ENCODE measurements around the gene NLRP7.
"Not testable (repeated sequence)": the region's sequence is repeated elsewhere in the genome, so short reads cannot be mapped to it uniquely, and the experiment has no call there.

NLRP7 gene

DNA sequence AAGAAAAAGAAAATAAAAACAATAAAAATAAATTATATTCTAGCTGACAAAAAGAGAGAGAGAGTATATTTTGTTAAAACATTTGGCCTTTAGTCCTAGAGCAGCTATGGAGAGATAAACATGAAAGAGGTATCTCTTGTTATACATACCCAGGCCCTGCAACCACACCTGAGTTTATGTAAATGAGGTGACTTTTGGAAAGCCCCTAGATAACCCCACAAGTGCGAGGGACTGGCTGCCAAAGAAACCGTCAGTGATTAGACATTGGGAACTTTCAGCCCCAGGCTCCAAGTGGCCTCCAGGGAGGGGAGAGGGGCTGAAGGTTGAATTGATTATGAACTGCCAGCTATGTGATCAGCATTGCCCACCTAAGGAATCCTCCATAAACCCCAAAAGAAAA lies 2.1 kb upstream of the NLRP7 start:
- Histone ChIP-seq H3K4me3 (ENCODE audit: control insufficient read depth in 1 of 7, extremely low read depth in 1 of 7, insufficient read depth in 4 of 7, low read depth in 2 of 7, low read length in 6 of 7) (no peak overlapping the region), H3K9me3 (ENCODE audit: control extremely low read depth in 1 of 5, control insufficient read depth in 4 of 5, insufficient read depth in 2 of 5, low read depth in 1 of 5, low read length in 4 of 5) (no peaks in the 10 kb centered on the region), H3K27ac (ENCODE audit: insufficient read depth in 1 of 2, low read depth in 1 of 2, low read length in 2 of 2, poor library complexity in 1 of 2, severe bottlenecking in 2 of 2) (no peak overlapping the region), H3K27me3 (replicated peaks in 2 of 5; ENCODE audit: control insufficient read depth in 4 of 5, insufficient read depth in 5 of 5, low read length in 4 of 5) (no peaks in the 10 kb centered on the region), H3K36me3 (ENCODE audit: control insufficient read depth in 4 of 4, insufficient read depth in 4 of 4, low read length in 3 of 4) (no peaks in the 10 kb centered on the region), H3K4me1 (ENCODE audit: control extremely low read depth in 1 of 4, control insufficient read depth in 4 of 4, insufficient read depth in 4 of 4, low read length in 3 of 4) (peaks cover 0 to 28% (median 20%) of the 10 kb centered on the region in 4 experiments)
- no peak for DNase-seq
- POLR2A ChIA-PET, result no interaction called here
- WGBS (ENCODE audit: insufficient coverage), result 100% methylated on average over 1 of the region's 2 CpGs
- CTCF ChIA-PET, result no interaction called here

DNA sequence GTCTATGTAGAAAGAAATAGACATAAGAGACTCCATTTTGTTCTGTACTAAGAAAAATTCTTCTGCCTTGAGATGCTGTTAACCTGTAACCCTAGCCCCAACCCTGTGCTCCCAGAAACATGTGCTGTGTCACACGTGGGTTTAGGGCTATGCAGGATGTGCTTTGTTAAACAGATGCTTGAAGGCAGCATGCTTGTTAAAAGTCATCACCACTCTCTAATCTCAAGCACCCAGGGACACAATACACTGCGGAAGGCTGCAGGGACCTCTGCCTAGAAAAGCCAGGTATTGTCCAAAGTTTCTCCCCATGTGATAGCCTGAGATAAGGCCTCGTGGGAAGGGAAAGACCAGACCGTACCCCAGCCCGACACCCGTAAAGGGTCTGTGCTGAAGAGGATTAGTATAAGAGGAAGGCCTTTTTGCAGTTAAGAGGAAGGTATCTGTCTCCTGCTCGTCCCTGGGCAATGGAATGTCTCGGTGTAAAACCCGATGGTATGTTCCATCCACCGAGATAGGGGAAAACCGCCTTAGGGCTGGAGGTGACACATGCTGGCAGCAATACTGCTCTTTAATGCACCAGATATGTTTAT lies 3.5 kb downstream of the NLRP7 start:
- CTCF ChIA-PET, result not testable (repeated sequence)
- 38% methylated on average over 7 of the region's 11 CpGs for WGBS (ENCODE audit: insufficient coverage)

GRCh38 chr19:54939538-54939937 lies 7.8 kb downstream of the NLRP7 start:
- CTCF ChIA-PET; H3K27ac ChIP-seq (ENCODE audit: insufficient read depth in 1 of 2, low read depth in 1 of 2, low read length in 2 of 2, poor library complexity in 1 of 2, severe bottlenecking in 2 of 2); H3K9me3 ChIP-seq (ENCODE audit: control extremely low read depth in 1 of 5, control insufficient read depth in 4 of 5, insufficient read depth in 2 of 5, low read depth in 1 of 5, low read length in 4 of 5); H3K27me3 ChIP-seq (replicated peaks in 2 of 5; ENCODE audit: control insufficient read depth in 4 of 5, insufficient read depth in 5 of 5, low read length in 4 of 5); DNase-seq; H3K4me3 ChIP-seq (ENCODE audit: control insufficient read depth in 1 of 7, extremely low read depth in 1 of 7, insufficient read depth in 4 of 7, low read depth in 2 of 7, low read length in 6 of 7); H3K36me3 ChIP-seq (ENCODE audit: control insufficient read depth in 4 of 4, insufficient read depth in 4 of 4, low read length in 3 of 4): not testable (repeated sequence)
- WGBS (ENCODE audit: insufficient coverage), result no CpG with 5 or more reads among the region's 28 CpGs
- H3K4me1 ChIP-seq (ENCODE audit: control extremely low read depth in 1 of 4, control insufficient read depth in 4 of 4, insufficient read depth in 4 of 4, low read length in 3 of 4), result peaks cover 0 to 38% (median 22%) of the 10 kb centered on the region in 4 experiments
- POLR2A ChIA-PET, result interaction anchor here (0.7 kb wide), 1 partner anchor 13 kb away, joined by 3 read pairs; no protein-coding TSS in a partner anchor

More for the DNA sequence above, 3.5 kb downstream of the NLRP7 start:
- H3K4me3 ChIP-seq (ENCODE audit: control insufficient read depth in 1 of 7, extremely low read depth in 1 of 7, insufficient read depth in 4 of 7, low read depth in 2 of 7, low read length in 6 of 7); H3K9me3 ChIP-seq (ENCODE audit: control extremely low read depth in 1 of 5, control insufficient read depth in 4 of 5, insufficient read depth in 2 of 5, low read depth in 1 of 5, low read length in 4 of 5); H3K27me3 ChIP-seq (replicated peaks in 2 of 5; ENCODE audit: control insufficient read depth in 4 of 5, insufficient read depth in 5 of 5, low read length in 4 of 5); POLR2A ChIA-PET; H3K27ac ChIP-seq (ENCODE audit: insufficient read depth in 1 of 2, low read depth in 1 of 2, low read length in 2 of 2, poor library complexity in 1 of 2, severe bottlenecking in 2 of 2); H3K36me3 ChIP-seq (ENCODE audit: control insufficient read depth in 4 of 4, insufficient read depth in 4 of 4, low read length in 3 of 4): not testable (repeated sequence)
- peaks cover 0 to 25% (median 12%) of the 10 kb centered on the region in 4 experiments for H3K4me1 ChIP-seq (ENCODE audit: control extremely low read depth in 1 of 4, control insufficient read depth in 4 of 4, insufficient read depth in 4 of 4, low read length in 3 of 4)
- DNase-seq, result peak in 1 of 3 donors; percentile 43

GRCh38 chr19:54938906-54939305 lies 8.4 kb downstream of the NLRP7 start:
- WGBS (ENCODE audit: insufficient coverage), result 81% methylated on average over 11 of the region's 11 CpGs
- no peaks in the 10 kb centered on the region for H3K9me3 ChIP-seq (ENCODE audit: control extremely low read depth in 1 of 5, control insufficient read depth in 4 of 5, insufficient read depth in 2 of 5, low read depth in 1 of 5, low read length in 4 of 5)
- no peak overlapping the region for H3K27ac ChIP-seq (ENCODE audit: insufficient read depth in 1 of 2, low read depth in 1 of 2, low read length in 2 of 2, poor library complexity in 1 of 2, severe bottlenecking in 2 of 2)
- ChIA-PET POLR2A (no interaction called here), CTCF (no interaction called here)
- H3K4me3 ChIP-seq (ENCODE audit: control insufficient read depth in 1 of 7, extremely low read depth in 1 of 7, insufficient read depth in 4 of 7, low read depth in 2 of 7, low read length in 6 of 7), result no peak overlapping the region
- no peaks in the 10 kb centered on the region for H3K36me3 ChIP-seq (ENCODE audit: control insufficient read depth in 4 of 4, insufficient read depth in 4 of 4, low read length in 3 of 4)
- DNase-seq, result no peak
- peaks cover 0 to 2% (median 0%) of the 10 kb centered on the region in 5 experiments for H3K27me3 ChIP-seq (replicated peaks in 2 of 5; ENCODE audit: control insufficient read depth in 4 of 5, insufficient read depth in 5 of 5, low read length in 4 of 5)
- peaks cover 0 to 36% (median 22%) of the 10 kb centered on the region in 4 experiments for H3K4me1 ChIP-seq (ENCODE audit: control extremely low read depth in 1 of 4, control insufficient read depth in 4 of 4, insufficient read depth in 4 of 4, low read length in 3 of 4)

DNA sequence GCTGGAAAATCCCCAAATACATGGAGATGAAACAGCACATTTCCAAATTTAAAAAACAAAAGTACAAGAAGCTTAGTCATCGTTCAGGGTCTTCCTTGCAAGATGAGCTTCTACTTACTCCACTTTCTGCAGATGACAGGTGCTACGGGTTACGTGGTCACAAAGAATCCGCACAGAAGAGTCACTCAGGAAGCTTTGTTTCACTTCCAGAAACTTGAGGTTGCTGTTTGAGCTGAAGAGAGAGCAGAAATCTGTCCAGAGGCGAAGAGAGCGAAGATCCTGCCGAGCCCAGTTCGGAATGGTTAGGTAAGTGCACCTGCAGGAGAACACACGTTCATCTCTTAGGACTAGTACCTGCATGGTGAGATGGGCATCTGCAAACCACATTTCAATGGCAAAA lies 9.4 kb downstream of the NLRP7 start:
- Histone ChIP-seq H3K4me3 (ENCODE audit: control insufficient read depth in 1 of 7, extremely low read depth in 1 of 7, insufficient read depth in 4 of 7, low read depth in 2 of 7, low read length in 6 of 7) (no peak overlapping the region), H3K27ac (ENCODE audit: insufficient read depth in 1 of 2, low read depth in 1 of 2, low read length in 2 of 2, poor library complexity in 1 of 2, severe bottlenecking in 2 of 2) (no peak overlapping the region), H3K27me3 (replicated peaks in 2 of 5; ENCODE audit: control insufficient read depth in 4 of 5, insufficient read depth in 5 of 5, low read length in 4 of 5) (peaks cover 0 to 2% (median 0%) of the 10 kb centered on the region in 5 experiments), H3K36me3 (ENCODE audit: control insufficient read depth in 4 of 4, insufficient read depth in 4 of 4, low read length in 3 of 4) (no peaks in the 10 kb centered on the region), H3K9me3 (ENCODE audit: control extremely low read depth in 1 of 5, control insufficient read depth in 4 of 5, insufficient read depth in 2 of 5, low read depth in 1 of 5, low read length in 4 of 5) (no peaks in the 10 kb centered on the region), H3K4me1 (ENCODE audit: control extremely low read depth in 1 of 4, control insufficient read depth in 4 of 4, insufficient read depth in 4 of 4, low read length in 3 of 4) (peaks cover 0 to 32% (median 20%) of the 10 kb centered on the region in 4 experiments)
- ChIA-PET POLR2A (no interaction called here), CTCF (interaction anchor here (0.7 to 1.4 kb wide), 3 partner anchors 10 to 57 kb away, joined by 3 to 4 read pairs (median 3); no protein-coding TSS in a partner anchor)
- DNase-seq, result peak; percentile 50 to 90 (median 89)
- 38% methylated on average over 9 of the region's 9 CpGs for WGBS (ENCODE audit: insufficient coverage)

- Histone ChIP-seq H3K4me3 (ENCODE audit: control insufficient read depth in 1 of 7, extremely low read depth in 1 of 7, insufficient read depth in 4 of 7, low read depth in 2 of 7, low read length in 6 of 7) (no peak overlapping the region), H3K4me1 (ENCODE audit: control extremely low read depth in 1 of 4, control insufficient read depth in 4 of 4, insufficient read depth in 4 of 4, low read length in 3 of 4) (no peaks in the 10 kb centered on the region), H3K9me3 (ENCODE audit: control extremely low read depth in 1 of 5, control insufficient read depth in 4 of 5, insufficient read depth in 2 of 5, low read depth in 1 of 5, low read length in 4 of 5) (peaks cover 0 to 23% (median 17%) of the 10 kb centered on the region in 5 experiments), H3K36me3 (ENCODE audit: control insufficient read depth in 4 of 4, insufficient read depth in 4 of 4, low read length in 3 of 4) (no peaks in the 10 kb centered on the region), H3K27me3 (replicated peaks in 2 of 5; ENCODE audit: control insufficient read depth in 4 of 5, insufficient read depth in 5 of 5, low read length in 4 of 5) (no peaks in the 10 kb centered on the region), H3K27ac (ENCODE audit: insufficient read depth in 1 of 2, low read depth in 1 of 2, low read length in 2 of 2, poor library complexity in 1 of 2, severe bottlenecking in 2 of 2) (no peak overlapping the region)
- peak in 2 of 3 donors; percentile 41 to 65 for DNase-seq
- ChIA-PET POLR2A (no interaction called here), CTCF (interaction anchor here (1.1 to 1.2 kb wide), 3 partner anchors 9 to 47 kb away, joined by 3 read pairs; no protein-coding TSS in a partner anchor)
- WGBS (ENCODE audit: insufficient coverage), result 92% methylated on average over 1 of the region's 2 CpGs
Measured at GRCh38 chr19:54928299-54928698, 19.0 kb downstream of the NLRP7 start.

DNA sequence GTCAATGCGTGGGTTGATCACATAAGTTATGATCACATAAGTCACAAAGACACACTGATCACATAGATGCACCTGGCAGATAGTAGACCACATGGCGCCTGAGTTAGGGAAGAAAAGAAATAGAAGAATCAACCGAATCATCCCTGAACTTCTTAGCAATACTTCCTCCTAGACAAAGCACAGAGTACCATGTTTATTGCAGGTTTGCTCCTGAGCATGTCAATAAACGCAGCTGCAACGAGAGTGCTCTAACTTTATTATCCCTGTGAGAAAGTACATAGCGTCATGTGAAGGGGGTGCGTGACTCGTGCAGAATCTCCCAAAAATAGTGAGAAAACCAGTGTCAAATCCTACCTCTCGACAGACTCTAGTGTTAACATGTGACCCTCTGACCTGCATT lies 24.1 kb downstream of the NLRP7 start:
- H3K4me1 ChIP-seq (ENCODE audit: control extremely low read depth in 1 of 4, control insufficient read depth in 4 of 4, insufficient read depth in 4 of 4, low read length in 3 of 4), result peaks cover 0 to 5% (median 0%) of the 10 kb centered on the region in 4 experiments
- POLR2A ChIA-PET, result no interaction called here
- no peak for DNase-seq
- CTCF ChIA-PET, result no interaction called here
- H3K27me3 ChIP-seq (replicated peaks in 2 of 5; ENCODE audit: control insufficient read depth in 4 of 5, insufficient read depth in 5 of 5, low read length in 4 of 5), result no peaks in the 10 kb centered on the region
- H3K36me3 ChIP-seq (ENCODE audit: control insufficient read depth in 4 of 4, insufficient read depth in 4 of 4, low read length in 3 of 4), result no peaks in the 10 kb centered on the region
- no peak overlapping the region for H3K27ac ChIP-seq (ENCODE audit: insufficient read depth in 1 of 2, low read depth in 1 of 2, low read length in 2 of 2, poor library complexity in 1 of 2, severe bottlenecking in 2 of 2)
- peaks cover 0 to 11% (median 8%) of the 10 kb centered on the region in 5 experiments for H3K9me3 ChIP-seq (ENCODE audit: control extremely low read depth in 1 of 5, control insufficient read depth in 4 of 5, insufficient read depth in 2 of 5, low read depth in 1 of 5, low read length in 4 of 5)
- H3K4me3 ChIP-seq (ENCODE audit: control insufficient read depth in 1 of 7, extremely low read depth in 1 of 7, insufficient read depth in 4 of 7, low read depth in 2 of 7, low read length in 6 of 7), result no peak overlapping the region
- WGBS (ENCODE audit: insufficient coverage), result 92% methylated on average over 7 of the region's 9 CpGs
